ENCODE measurements around the gene GRID1.
"Not testable (repeated sequence)": the region's sequence is repeated elsewhere in the genome, so short reads cannot be mapped to it uniquely, and the experiment has no call there.

The GRID1 gene

DNA sequence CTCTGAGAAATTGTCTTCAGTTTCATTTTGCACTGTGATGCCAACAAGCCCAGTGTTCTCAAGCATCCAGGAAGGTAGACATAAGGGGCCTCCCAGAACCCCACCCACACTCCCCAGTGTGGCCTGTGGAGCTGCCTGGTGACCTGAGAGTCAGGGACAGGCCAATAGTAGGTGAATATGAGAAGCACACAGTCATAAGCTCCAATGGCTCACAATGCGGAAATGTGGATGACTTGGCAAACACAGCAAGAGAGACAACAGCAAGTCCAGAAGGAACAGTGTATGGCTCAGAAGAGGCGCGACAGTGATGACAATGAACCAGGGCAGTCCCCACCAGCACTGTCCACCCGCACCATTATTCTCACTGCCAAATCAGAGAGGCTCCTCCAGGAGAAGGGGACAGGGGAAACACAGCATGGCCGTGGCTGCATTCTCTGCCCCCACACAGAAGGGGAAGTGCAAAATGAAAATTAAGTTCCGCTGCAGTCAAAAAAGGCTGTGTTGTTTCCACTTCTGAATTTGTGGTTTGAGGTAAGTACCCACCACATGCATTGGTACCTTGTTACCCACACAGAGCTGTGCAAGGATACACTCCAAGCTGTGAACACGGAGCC is 419.8 kb downstream of the GRID1 start:
- DNase-seq = no peak

DNA sequence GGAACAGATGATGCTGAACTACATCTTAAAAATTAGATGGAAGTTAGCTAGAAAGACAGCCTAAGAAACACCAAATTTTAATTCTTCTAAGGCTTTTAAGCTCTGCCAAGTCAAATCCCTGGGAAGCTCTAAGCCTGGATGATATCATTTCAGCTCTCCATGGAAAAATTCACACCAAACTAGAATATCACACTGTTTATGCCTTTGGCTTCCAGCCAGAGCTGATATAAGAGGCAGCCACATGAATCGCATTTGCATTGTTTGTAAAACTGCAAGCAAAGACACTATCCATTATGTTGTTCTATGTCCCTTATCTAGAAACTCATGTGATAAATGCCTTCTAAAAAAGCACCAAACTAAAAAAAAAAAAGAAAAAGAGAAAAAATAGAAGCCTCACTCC is 430.4 kb downstream of the GRID1 start:
- no peak for DNase-seq

DNA sequence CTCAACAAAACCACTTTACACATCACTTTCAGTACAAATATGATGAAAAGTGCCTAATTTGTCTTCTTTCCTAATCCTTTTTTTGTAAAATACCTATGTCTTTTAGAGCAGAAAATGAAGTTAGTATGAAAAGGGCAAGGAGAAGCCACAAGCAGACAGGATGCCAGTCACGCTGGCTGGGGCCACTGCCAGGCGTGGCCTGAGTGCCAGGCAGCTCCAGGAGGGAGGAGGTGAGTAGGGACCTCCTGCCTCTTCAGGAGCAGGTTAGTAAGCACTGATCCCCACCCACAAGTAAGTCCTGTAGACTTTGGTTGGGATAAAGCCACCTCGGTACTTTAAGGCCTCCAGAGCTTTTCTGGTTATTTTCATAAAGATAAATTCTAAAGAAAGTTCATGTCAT is 432.0 kb downstream of the GRID1 start:
- no peak for DNase-seq

DNA sequence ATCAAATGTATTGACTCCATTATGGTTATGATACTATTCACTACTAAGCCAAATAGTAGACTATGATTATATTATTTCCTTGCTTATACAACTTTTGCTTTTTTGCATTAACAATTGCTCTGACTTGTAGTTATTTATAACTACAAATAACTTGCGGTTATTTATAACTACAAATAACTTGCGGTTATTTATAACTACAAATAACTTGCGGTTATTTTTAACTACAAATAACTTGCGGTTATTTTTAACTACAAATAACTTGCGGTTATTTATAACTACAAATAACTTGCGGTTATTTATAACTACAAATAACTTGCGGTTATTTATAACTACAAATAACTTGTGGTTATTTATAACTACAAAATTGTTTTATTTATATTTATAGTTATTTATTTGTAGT is 436.6 kb downstream of the GRID1 start:
- DNase-seq = not testable (repeated sequence)

DNA sequence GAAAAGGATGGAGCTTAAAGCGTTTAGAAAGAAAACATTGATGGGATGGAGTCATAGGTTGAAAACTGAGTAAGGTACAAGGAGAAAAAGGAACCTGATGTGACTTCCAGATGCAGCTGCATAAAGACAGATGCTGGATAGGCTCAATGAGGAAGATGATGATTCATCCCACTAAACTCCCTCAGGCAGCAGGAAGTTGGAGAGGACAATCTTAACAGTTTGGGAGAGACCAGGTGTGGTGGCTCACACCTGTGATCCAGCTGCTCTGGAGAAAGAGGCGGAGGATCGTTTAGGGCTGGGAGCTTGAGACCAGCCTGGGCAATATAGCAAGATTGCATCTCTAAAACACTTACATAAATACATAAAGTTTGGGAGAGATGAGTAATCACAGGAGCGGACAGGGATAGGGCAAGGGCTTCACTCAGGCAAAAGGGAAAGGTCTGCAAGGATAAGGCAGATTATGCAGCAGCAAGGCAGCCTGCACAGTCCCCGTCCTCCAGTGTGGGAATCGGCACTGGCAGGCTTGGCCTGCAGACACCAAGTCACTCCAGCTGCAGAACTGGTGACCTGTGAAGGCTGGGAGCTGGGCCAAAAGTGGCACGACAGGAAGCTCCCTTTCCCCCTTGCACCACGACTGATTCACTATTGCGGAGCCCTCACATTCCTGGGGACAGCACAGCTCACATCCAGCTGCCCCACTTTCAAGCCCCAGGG is 438.5 kb downstream of the GRID1 start:
- peak in 1 of 2 experiments; percentile 6 for DNase-seq

DNA sequence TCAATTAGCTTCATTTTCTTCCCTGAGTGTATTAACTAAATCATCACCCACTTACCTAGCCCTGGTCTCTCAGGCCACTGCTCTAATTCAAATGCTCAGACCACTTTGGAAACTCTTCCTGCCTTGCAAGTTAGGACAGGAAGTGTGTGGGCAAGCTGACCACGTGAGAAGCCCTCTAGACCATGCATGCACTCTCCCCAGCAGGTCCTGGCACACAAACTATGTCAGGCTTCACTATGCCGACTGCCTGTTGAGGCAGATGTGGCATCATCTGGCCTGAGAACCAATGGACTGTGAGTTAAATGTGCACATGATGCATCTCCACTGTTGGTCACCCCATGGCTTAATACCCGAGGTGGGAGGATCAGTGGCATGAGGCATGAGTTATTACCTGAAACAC is 439.6 kb downstream of the GRID1 start:
- no peak for DNase-seq

DNA sequence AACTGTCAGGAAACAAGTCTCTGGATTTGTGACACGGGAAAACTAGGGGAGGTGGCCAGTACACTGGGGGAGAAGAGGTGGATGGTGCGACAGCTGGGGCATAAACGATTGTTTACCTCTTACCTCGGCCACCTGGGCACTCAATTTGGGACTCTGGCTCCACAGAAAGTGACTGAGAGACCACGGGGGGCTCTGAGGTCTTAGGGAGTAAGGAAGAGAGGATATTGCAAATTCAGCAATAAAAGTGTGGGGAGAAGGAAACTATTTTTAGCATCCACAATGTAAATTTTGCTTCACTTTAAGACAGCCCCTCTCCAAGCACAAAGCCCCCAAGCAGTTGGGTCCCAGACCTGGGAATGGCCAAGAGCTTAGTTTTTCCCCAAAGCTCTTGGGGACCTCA is 440.5 kb downstream of the GRID1 start:
- DNase-seq = no peak

DNA sequence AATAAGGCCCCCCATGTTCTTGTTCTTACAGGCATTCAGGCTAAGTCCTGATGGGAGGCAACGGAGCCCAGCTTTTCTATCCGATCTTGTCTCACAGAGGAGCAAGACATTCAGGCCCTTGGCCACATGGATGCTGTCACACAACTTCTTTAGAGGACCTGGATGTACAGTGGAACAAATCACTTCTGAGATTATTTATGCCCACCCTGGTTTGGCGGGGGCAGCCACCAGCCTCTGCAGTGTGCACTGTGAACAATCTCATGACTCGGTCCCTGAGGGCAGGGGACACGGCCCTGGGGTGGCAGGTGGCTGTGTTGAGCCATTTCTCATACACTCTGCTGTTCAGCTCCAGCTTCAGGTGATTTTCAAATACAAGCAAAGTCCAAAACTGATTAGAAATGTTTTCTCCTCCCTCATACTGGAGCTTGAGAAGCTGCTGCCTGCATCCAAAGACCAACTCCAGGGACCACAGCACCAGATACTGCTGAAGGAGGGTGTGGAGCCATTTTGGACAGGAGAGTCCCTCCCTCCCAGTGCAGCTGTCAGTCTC is 441.3 kb downstream of the GRID1 start:
- DNase-seq = no peak

DNA sequence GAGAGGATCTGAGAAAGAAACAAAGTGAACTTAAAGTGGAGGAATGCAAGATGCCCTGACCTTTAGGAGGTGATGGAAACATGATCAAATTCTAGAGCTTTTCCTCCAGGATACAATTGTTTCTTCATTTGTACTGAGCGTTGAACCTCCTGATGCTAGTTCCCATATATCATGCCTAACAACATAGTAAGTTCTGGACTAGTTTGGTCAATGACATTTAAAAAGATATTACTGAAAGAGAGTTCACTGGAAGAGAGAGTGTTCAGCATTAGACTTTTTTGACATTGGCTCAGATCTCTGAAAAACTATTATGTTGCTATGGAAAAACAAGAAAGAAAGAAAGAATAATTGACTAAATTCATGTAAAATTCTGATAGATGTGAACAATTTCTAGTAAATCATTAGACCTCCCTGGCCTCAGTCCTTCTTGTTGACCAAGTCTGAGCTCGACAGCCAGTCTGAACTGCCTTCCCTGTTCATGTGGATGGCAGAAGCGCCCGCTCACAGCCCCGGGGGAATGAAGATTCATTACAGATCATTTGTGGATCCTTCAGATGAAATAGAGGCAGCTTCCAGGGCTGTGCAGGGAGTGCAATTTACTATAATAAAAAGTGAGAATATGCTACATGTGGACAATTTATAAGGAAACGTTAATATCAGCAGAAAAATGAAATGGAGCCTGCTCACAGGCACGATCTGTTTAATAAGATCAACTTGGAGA is 442.1 kb downstream of the GRID1 start:
- no peak for DNase-seq

DNA sequence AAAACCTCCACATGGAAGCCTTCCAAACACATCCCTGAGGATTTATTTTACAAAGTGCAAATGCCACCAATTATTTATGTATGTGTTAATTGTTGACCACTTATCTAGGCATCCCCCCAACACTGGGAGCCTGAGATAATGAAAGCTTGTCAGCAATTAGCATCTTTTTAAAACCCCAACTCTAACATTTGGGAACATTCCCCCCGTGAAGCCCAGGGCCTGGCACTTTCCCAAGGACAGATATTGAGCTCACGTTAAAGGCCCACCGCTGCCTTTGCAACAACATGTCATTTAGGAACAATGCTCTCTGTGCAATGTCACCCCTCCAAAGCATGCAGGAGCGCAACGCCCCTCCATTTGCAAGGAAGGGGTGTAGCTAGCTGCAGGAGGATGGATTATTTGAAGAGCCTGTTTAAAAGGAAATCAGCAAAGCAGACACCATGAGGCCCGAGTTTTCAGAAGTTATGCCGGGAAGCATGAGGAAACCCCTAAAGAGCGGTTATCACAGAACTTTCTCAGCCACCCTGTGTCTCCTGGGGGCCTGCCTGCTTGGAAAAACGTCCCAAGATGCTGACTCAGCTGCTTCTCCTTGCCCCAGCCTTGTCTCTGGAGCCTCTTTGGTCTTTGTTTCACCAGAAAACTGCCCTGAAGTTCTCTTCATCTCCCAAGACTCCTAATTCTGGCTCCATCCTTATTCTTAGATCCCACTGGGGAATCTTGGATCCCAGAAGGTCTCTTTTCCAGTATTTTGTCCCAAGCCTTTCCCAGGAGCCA is 444.1 kb downstream of the GRID1 start:
- DNase-seq = no peak

DNA sequence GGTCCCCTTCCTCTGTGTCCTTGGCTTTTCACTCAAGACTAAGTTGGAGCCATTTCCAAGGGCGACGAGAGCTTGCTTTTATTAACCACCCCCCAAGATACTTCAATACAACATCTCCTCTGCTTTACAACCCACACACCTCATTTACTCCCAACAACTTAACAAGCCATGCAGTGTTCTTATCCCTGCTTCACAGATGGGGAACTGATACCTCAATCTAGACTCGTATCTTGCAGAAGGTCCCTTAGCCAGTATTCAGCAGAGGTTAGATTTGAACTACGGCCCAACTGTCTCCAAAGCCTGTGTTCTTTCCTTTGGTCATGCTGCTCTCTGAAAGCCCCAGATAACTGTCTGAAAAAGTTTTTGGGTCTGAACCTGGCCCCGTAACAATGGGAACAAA is 444.8 kb downstream of the GRID1 start:
- no peak for DNase-seq

DNA sequence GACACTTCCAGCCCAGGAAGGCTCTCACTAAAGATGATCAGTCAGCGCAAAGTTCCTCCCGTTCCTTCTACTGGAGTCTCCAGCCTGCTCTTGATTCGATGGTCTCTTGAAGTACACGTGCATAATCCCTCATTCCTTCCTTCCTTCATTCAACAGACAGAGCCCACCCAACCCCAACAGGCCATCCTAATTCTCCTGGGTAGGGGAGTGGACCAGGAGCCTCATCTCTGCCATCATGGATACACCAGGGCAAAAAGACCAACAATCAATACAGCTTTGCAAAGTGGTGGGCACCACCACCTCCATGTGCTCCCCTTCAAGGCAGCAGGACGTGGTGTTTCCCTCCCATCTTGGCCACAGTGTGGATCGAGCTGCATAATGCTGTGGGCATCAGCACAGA is 446.3 kb downstream of the GRID1 start:
- DNase-seq = no peak

DNA sequence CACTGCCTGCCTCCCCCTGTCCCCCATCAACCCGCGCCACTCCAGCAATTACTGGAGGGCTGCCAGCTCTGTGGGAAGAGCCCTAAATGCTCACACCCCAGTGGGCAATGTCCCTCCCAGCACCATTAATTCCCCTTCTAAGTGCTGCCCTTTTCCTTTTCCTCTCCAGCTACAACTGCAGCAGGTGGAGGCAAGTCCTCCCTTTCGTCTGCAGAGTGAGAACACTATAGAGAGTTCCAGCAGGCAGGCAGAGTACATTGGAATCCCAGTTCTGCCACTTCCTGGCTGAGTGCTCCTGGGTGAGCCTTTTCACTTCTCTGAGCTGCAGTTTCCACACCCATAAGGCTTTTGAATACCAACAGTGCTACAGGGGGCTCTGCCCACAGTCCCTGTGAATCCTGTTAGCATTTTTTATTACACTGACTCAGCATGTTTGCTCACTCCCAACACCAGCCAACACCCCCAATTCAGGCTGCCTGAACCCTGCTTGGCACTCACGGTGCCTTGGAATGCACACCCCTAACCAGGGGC is 447.0 kb downstream of the GRID1 start:
- DNase-seq = no peak

DNA sequence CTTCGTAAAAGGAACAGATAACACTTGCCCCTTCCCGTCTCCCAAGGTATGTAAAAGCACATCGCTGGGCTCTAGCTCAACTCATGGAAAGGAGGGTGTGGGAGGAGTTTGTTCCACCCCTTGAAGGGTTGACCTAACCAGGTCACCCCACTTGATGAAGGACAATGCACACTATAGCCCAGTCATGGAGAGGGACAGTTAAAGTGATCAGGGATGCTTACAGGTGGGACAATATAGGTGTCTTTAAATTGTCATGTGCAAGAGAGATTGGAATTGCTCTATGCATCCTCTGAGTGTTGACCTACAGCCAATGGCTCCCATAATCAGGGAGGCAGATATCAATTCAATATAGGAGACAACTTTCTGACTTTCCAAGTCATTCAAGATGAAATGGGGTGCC is 448.2 kb downstream of the GRID1 start:
- DNase-seq = no peak

DNA sequence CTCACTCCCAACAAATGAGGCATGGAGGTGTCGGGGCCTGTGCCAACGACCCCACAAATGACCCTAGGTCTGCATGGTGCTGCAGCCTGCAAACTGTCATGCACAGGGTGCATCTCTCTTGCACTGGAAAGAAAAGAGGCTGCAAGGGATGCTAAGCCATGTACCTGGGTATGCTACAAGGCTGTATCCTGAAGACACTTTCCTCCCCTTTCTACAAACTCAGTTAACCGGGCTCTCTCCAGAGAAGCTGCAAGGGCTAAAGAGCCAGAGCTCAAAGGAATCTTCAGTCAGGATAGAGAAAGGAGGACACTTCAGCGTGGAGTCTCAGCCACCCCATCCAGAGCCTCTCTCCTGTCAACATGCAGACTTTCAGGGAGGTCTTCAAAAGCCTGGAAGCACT is 449.0 kb downstream of the GRID1 start:
- no peak for DNase-seq

DNA sequence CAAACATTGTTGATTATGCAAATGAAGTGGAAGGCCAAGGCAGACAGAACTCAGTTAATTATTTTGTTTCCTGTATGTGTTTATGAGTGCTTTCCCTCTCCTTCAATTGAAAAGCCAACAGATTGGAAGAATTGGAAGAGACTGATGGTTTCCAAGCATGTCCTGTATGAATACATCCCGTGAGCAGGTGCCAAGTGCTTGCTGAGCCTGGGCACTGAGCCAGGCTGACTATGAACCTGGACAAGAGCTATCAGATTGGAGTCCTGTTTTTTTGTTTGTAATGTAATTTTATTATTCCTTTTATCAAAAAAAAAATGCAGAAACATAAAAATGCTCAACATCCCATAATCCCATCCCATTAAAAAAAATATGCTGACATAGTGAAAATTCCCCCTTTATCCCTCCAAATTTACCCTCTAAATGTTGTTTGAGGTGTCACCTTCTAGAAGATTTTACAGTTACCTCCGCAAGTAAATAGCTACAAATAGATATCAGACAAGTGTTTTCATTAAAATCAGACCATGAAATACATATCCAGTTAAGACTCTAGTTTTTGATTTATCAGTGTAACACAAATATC is 449.5 kb downstream of the GRID1 start:
- peak in 1 of 2 experiments; percentile 4 for DNase-seq

DNA sequence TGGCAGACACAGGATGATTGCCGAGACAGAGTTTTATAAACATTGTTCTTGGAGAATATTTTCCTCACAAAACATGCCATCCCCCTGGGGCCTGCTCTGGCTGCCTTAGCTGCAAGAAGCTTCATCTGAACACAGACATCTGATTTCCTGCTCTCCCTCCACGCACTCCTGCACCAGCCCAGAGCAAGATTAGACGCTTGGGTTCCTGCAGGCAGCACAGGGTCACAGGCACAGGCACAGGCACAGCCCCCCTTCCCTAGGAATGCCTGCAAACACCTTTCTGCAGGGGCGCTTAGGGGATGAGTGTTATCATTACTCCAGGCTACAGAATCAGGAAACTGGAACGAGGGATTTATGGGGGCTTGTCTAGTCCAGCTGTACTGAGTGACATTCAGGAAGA is 450.3 kb downstream of the GRID1 start:
- DNase-seq = no peak

DNA sequence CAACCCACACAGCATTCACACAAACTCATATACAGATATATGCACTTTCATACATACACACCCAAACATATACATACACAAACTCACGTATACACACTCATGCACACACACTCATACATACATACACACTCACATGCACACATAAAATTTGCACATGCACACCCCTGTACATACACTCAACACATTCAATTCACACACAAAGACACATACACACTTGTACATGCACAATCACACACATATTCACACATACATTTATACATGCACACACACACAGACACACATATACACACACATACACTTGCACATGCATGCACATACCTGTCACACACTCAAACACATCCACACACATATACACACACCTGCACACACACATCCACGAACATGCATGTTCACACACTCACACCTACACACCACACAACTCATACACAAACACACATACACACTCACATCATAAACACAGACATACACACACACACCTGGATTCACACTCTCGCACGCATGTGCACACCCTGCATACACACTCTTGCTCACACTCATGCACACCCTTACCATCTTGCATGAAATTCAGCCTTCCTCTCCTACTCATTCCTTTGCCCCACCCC is 451.2 kb downstream of the GRID1 start:
- no peak for DNase-seq

DNA sequence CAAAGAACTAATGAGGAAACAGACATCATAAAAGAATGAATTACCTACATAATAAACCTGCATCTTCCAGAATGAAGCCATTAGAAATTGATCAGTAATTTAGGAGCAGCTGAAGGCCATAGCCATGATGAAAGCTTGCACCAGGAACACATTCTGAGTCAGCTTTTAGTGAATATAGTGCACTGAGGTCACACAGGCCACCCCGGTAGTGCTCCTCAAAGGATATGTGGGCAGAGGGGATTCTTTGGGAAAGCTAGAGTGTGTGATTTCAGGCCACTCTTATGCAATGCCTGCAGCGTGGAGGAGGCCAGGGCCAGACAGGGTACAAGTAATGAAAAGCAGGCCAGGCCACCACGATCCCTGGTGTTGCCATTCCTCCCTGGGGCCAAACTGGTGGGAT is 451.9 kb downstream of the GRID1 start:
- DNase-seq = no peak

DNA sequence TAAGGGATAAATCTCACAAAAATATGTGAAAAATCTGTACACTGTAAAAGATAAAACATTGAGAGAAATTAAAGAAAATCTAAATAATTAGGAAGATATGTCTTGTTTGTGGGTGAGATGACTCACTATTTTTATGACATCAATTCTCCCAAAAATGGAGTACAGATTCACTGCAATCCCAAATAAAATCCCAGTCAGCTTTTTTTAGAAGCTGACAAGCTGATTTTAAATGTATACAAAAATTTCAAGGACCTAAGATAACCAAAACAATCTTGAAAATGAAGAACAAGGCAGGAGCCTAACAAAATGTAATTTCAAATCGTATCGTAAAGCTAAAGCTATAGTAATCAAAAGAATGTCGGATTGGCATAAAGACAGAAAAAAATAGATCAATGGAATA is 458.1 kb downstream of the GRID1 start:
- DNase-seq = no peak

DNA sequence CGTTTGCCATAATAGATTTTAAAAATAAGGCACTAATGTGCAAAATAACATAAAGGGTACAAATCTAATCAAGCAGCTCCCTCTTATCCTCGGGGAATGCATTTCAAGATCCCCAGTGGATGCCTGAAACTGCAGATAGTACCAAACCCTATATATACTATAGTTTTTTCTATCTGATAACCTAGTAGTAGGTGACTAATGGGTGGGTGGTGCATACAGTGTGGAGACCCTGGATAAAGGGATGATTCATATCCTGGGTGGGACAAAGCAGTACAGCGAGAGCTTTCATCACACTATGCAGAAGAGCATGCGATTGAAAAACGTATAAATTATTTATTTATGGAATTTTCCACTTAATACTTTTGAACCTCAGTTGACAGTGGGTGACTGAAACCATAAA is 464.5 kb downstream of the GRID1 start:
- DNase-seq = no peak

DNA sequence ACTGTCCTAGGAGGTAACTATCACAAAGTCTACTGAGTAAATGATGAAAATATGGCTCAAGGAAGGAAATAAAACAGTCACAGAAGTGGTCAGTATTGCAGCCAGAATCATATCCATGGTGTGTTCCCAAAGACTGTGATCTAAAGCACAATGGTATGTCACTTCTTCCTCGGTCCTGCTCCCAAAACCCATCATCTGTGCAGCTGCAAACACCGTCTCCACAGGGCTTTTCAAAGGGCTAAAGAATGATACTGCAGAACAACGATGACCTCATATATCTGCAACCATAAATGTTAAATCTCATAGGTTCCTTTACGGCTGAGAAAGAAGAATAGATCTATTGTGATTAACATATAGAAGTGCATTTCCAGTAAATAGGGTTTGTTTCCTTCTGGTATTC is 465.0 kb downstream of the GRID1 start:
- no peak for DNase-seq
